Spleen (tissue), 11 donors: ENCODE results near the gene PRLH. TPM values are rescaled to one million over a fixed set of nuclear protein-coding genes. Genes with fewer than 3 reads are reported as not detected.
A peak's percentile ranks its signal among the peaks of the same experiment; 100 is the strongest.

ENCODE experiments used
- DNase-seq: peaks from one replicate; pipeline ENCODE4 v3.0.0-alpha.2; 2020
- H3K27ac ChIP-seq, 8 donors: fragments of 200-600 bp; sonication (generic) in 7 of 8; 1 replicate in 4 of 8; 2 replicates in 4 of 8; pipeline versions ENCODE4 v1.5.0 to v1.8.0; 2016 to 2021; ENCODE audit warnings: inconsistent platforms in 4 of 8, mild to moderate bottlenecking in 4 of 8, moderate library complexity in 1 of 8
- H3K27me3 ChIP-seq, 7 donors: fragments of 200-600 bp; sonication (generic) in 6 of 7; replicated peaks in 1 of 7; 1 replicate in 4 of 7; 2 replicates in 3 of 7; pipeline versions ENCODE4 v1.5.0 to v1.8.0; 2016 to 2021; ENCODE audit warnings: inconsistent platforms in 3 of 7, mild to moderate bottlenecking in 1 of 7
- H3K36me3 ChIP-seq, 6 donors: fragments of 200-600 bp; sonication (generic) in 5 of 6; 1 replicate in 4 of 6; 2 replicates in 2 of 6; pipeline versions ENCODE4 v1.5.0 to v1.8.0; 2016 to 2021; ENCODE audit warnings: inconsistent platforms in 2 of 6
- H3K4me1 ChIP-seq, 6 donors: fragments of 200-600 bp; sonication (generic) in 5 of 6; 1 replicate in 3 of 6; 2 replicates in 3 of 6; pipeline versions ENCODE4 v1.5.0 to v1.8.0; 2016 to 2021; ENCODE audit warnings: inconsistent platforms in 3 of 6
- H3K4me3 ChIP-seq, 8 donors: fragments of 200-600 bp; sonication (generic) in 7 of 8; 1 replicate in 4 of 8; 2 replicates in 4 of 8; pipeline versions ENCODE4 v1.5.0 to v1.8.0; 2016 to 2021; ENCODE audit warnings: inconsistent platforms in 4 of 8, mild to moderate bottlenecking in 4 of 8, moderate library complexity in 2 of 8
- H3K9me3 ChIP-seq, 8 donors: fragments of 200-600 bp; sonication (generic) in 7 of 8; 1 replicate in 4 of 8; 2 replicates in 4 of 8; pipeline versions ENCODE4 v1.5.0 to v1.8.0; 2016 to 2021; ENCODE audit warnings: inconsistent platforms in 4 of 8
- CTCF ChIP-seq, 11 experiments: fragments of 200-600 bp in 7 of 11; fragments of 450-650 bp in 4 of 11; sonication (generic) in 4 of 11; IDR thresholded peaks in 8 of 11; conservative IDR thresholded peaks in 3 of 11; 1 replicate in 7 of 11; 2 replicates in 4 of 11; pipeline versions ENCODE4 v1.4.0 to v1.8.0; 2016 to 2021; ENCODE audit warnings: antibody characterized with exemption in 11 of 11, inconsistent platforms in 4 of 11, mild to moderate bottlenecking in 1 of 11
- POLR2A ChIP-seq, 3 donors: fragments of 450-650 bp; IDR thresholded peaks; one replicate each; pipeline ENCODE4 v1.5.1; 2017; ENCODE audit warnings: antibody characterized with exemption in 3 of 3, mild to moderate bottlenecking in 1 of 3
- POLR2AphosphoS5 ChIP-seq, 3 donors: sonication (generic); formaldehyde crosslinking; IDR thresholded peaks; one replicate each; pipeline ENCODE4 v1.5.1; 2017; ENCODE audit warnings: antibody characterized with exemption in 3 of 3
- WGBS, 5 donors: extraction: QIAGEN DNeasy Blood & Tissue Kit in 3 of 5; methylation state at CpG; one replicate each; pipeline versions ENCODE4 v1.1.5 to v1.1.7; 2013 to 2018; 5-methylcytosine and 5-hydroxymethylcytosine counted together
- intact Hi-C: fragments of 100-400 bp; cut with DNase I; formaldehyde crosslinking; loops from one replicate; pipeline ENCODE4 v1.15.0; 2023; ENCODE audit warnings: low total_unique reads
- polyA plus RNA-seq, 3 donors: library from polyadenylated mRNA; stranded (reverse); fragments of 200-250 nt; gene quantifications; one replicate each; pipeline ENCODE4 v1.2.1, GENCODE V29; 2013
- total RNA-seq, 7 donors: library from RNA; depleted of rRNA in 3 of 7; stranded (reverse); fragments of >200 nt in 3 of 7; fragmentation: NEBNext Ultra II Directional in 4 of 7; extraction: Animal tissue kit (Norgen Biotek cat#: 25700) in 4 of 7; gene quantifications; one replicate each; pipeline versions ENCODE4 v1.1.0 to v1.2.1, GENCODE V29; 2016 to 2021
- donor health status: healthy with polysubstance abuse.
- donor health status: DM: no; HTN: no; CAD: no; lungs with moderate emphysema.
- donor health status: DM: no; HTN: no; CAD: no.
- donor health status: Bipolar disorder and iron deficiency.
- donor health status: healthy.
- donor health status: DM: no; HTN: no; CAD: no.
- donor health status: DM: yes; HTN: yes; CAD: no.

PRLH gene
- total and polyA plus RNA-seq, 10 donors = not detected

- peaks cover 0 to 16% (median 3%) of the 10 kb centered on the region in 6 donors for H3K4me1 ChIP-seq
- H3K9me3 ChIP-seq = no peaks in the 10 kb centered on the region
- intact Hi-C loops = no loop called here
- WGBS, 5 donors = 48 to 70% (median 67%) methylated on average over 5 of the region's 5 CpGs
- H3K27me3 ChIP-seq = peaks cover 0 to 35% (median 0%) of the 10 kb centered on the region in 7 donors
- H3K36me3 ChIP-seq = no peaks in the 10 kb centered on the region
- TF ChIP-seq POLR2A (IDR thresholded peaks at IDR 0.05) (no peak), POLR2AphosphoS5 (IDR thresholded peaks at IDR 0.05) (no peak), CTCF (IDR thresholded peaks at IDR 0.05 in 8 of 11, conservative IDR thresholded peaks at IDR 0.05 in 3 of 11) (no peak)
- H3K27ac ChIP-seq = no peak overlapping the region
- H3K4me3 ChIP-seq = no peak overlapping the region
- peak; percentile 30 for DNase-seq
Observed at GRCh38 chr2:237541243-237541642, 25.1 kb upstream of the PRLH start.

- intact Hi-C loops = no loop called here
- TF ChIP-seq POLR2AphosphoS5 (IDR thresholded peaks at IDR 0.05) = no peak
- TF ChIP-seq CTCF (IDR thresholded peaks at IDR 0.05 in 8 of 11, conservative IDR thresholded peaks at IDR 0.05 in 3 of 11) = no peak
- no peak for TF ChIP-seq POLR2A (IDR thresholded peaks at IDR 0.05)
- 86 to 96% (median 91%) methylated on average over 18 of the region's 18 CpGs for WGBS, 5 donors
- DNase-seq = peak; percentile 47
- Histone ChIP-seq H3K27ac (no peak overlapping the region), H3K36me3 (no peaks in the 10 kb centered on the region), H3K4me1 (peaks cover 0 to 16% (median 3%) of the 10 kb centered on the region in 6 donors), H3K9me3 (no peaks in the 10 kb centered on the region), H3K4me3 (no peak overlapping the region), H3K27me3 (peaks cover 0 to 33% (median 0%) of the 10 kb centered on the region in 7 donors)
Observed at GRCh38 chr2:237542001-237542704, 24.2 kb upstream of the PRLH start.

- intact Hi-C loops = no loop called here
- peaks cover 0 to 46% (median 0%) of the 10 kb centered on the region in 7 donors for H3K27me3 ChIP-seq
- peak; percentile 40 for DNase-seq
- WGBS, 5 donors = 72 to 83% (median 76%) methylated on average over 8 of the region's 8 CpGs
- no peaks in the 10 kb centered on the region for H3K9me3 ChIP-seq
- no peaks in the 10 kb centered on the region for H3K36me3 ChIP-seq
- TF ChIP-seq POLR2AphosphoS5 (IDR thresholded peaks at IDR 0.05) (no peak), POLR2A (IDR thresholded peaks at IDR 0.05) (no peak), CTCF (IDR thresholded peaks at IDR 0.05 in 8 of 11, conservative IDR thresholded peaks at IDR 0.05 in 3 of 11) (no peak)
- no peak overlapping the region for H3K4me3 ChIP-seq
- no peak overlapping the region for H3K27ac ChIP-seq
- H3K4me1 ChIP-seq = peaks cover 0 to 3% (median 0%) of the 10 kb centered on the region in 6 donors
Observed at GRCh38 chr2:237546040-237546875, 20.1 kb upstream of the PRLH start.

- H3K27me3 ChIP-seq = peaks cover 0 to 46% (median 0%) of the 10 kb centered on the region in 7 donors
- no peaks in the 10 kb centered on the region for H3K36me3 ChIP-seq
- H3K4me1 ChIP-seq = no peaks in the 10 kb centered on the region
- TF ChIP-seq CTCF (IDR thresholded peaks at IDR 0.05 in 8 of 11, conservative IDR thresholded peaks at IDR 0.05 in 3 of 11) (no peak), POLR2AphosphoS5 (IDR thresholded peaks at IDR 0.05) (no peak), POLR2A (IDR thresholded peaks at IDR 0.05) (no peak)
- intact Hi-C loops = no loop called here
- H3K4me3 ChIP-seq = no peak overlapping the region
- no peak overlapping the region for H3K27ac ChIP-seq
- WGBS, 5 donors = 81 to 89% (median 85%) methylated on average over 12 to 13 of the region's 13 CpGs
- H3K9me3 ChIP-seq = no peaks in the 10 kb centered on the region
- DNase-seq = peak; percentile 62
Observed at GRCh38 chr2:237546876-237547395, 19.4 kb upstream of the PRLH start.
